WTC11 (cell line): ENCODE data around the gene METTL15. TPM values are rescaled to one million over a fixed set of nuclear protein-coding genes. Genes with fewer than 3 reads are reported as not detected.
"Not testable (repeated sequence)": the region's sequence is repeated elsewhere in the genome, so short reads cannot be mapped to it uniquely, and the experiment has no call there.

Experiments used
- ATAC-seq: fragments of 200-7000 bp; cut with Tn5 transposase; 2 replicates; pipeline ENCODE4 v1.10.0; 2021; ENCODE audit warnings: mild to moderate bottlenecking, moderate library complexity
- CTCF ChIA-PET: fragments of 300-600 bp; sonication (Branson Sonifier 250); formaldehyde crosslinking; loops from one replicate; lab custom pipeline; 2021; ENCODE audit warnings: antibody characterized with exemption; lab: Charles Lee
- POLR2A ChIA-PET: fragments of 350-600 bp; sonication (Branson Sonifier 250); formaldehyde crosslinking; loops from one replicate; lab custom pipeline; 2021; ENCODE audit warnings: antibody characterized with exemption; lab: Charles Lee
- DNase-seq: peaks from one replicate; pipeline ENCODE4 v3.0.0; 2021; ENCODE audit warnings: low spot score
- H3K27ac Mint-ChIP-seq: 2 replicates; pipeline ENCODE4 v1.8.0; 2021; ENCODE audit warnings: mixed read lengths
- H3K27me3 Mint-ChIP-seq: 2 replicates; pipeline ENCODE4 v1.8.0; 2021; ENCODE audit warnings: low read depth, mild to moderate bottlenecking, moderate library complexity, mixed read lengths
- H3K36me3 Mint-ChIP-seq: 2 replicates; pipeline ENCODE4 v1.8.0; 2021; ENCODE audit warnings: mixed read lengths
- H3K4me1 Mint-ChIP-seq: 2 replicates; pipeline ENCODE4 v1.8.0; 2022; ENCODE audit warnings: mixed read lengths
- H3K4me3 Mint-ChIP-seq: 2 replicates; pipeline ENCODE4 v1.8.0; 2021; ENCODE audit warnings: mild to moderate bottlenecking, moderate library complexity, mixed read lengths
- H3K9me3 Mint-ChIP-seq: 2 replicates; pipeline ENCODE4 v1.8.0; 2021; ENCODE audit warnings: mixed read lengths
- EMX1 ChIP-seq: fragments of 250-450 bp; sonication (Bioruptor Pico); IDR thresholded peaks from 2 replicates; pipeline ENCODE4 v1.8.0; 2021; ENCODE audit warnings: mild to moderate bottlenecking
- ETV6 ChIP-seq: sonication (generic); formaldehyde crosslinking; IDR thresholded peaks from 2 replicates; pipeline ENCODE4 v1.8.1; 2022; ENCODE audit warnings: mild to moderate bottlenecking, missing genetic modification reagents
- FOXK1 ChIP-seq: sonication (generic); formaldehyde crosslinking; IDR thresholded peaks from 2 replicates; pipeline ENCODE4 v1.8.0; 2022; ENCODE audit warnings: mild to moderate bottlenecking, moderate library complexity, missing genetic modification reagents
- FOXP1 ChIP-seq: sonication (generic); formaldehyde crosslinking; IDR thresholded peaks from 2 replicates; pipeline ENCODE4 v1.8.0; 2022; ENCODE audit warnings: missing genetic modification reagents, mild to moderate bottlenecking, moderate library complexity, borderline replicate concordance
- HMGA2 ChIP-seq: fragments of 250-450 bp; sonication (Bioruptor Pico); IDR thresholded peaks from 2 replicates; pipeline ENCODE4 v1.4.0; 2021; ENCODE audit warnings: mild to moderate bottlenecking, moderate library complexity
- JUN ChIP-seq: sonication (generic); formaldehyde crosslinking; IDR thresholded peaks from 2 replicates; pipeline ENCODE4 v1.8.0; 2023; ENCODE audit warnings: mild to moderate bottlenecking, missing genetic modification reagents
- RELA ChIP-seq: sonication (generic); formaldehyde crosslinking; IDR thresholded peaks from 2 replicates; pipeline ENCODE4 v1.8.1; 2022; ENCODE audit warnings: missing genetic modification reagents, mild to moderate bottlenecking, borderline replicate concordance
- TCF7 ChIP-seq: sonication (generic); formaldehyde crosslinking; IDR thresholded peaks from 2 replicates; pipeline ENCODE4 v1.8.0; 2022; ENCODE audit warnings: mild to moderate bottlenecking, low read depth, missing genetic modification reagents, moderate library complexity
- TP53 ChIP-seq: sonication (generic); formaldehyde crosslinking; IDR thresholded peaks from 2 replicates; pipeline ENCODE4 v1.8.1; 2023; ENCODE audit warnings: mild to moderate bottlenecking, missing genetic modification reagents
- ZBTB21 ChIP-seq: sonication (generic); formaldehyde crosslinking; IDR thresholded peaks from 2 replicates; pipeline ENCODE4 v1.8.1; 2023; ENCODE audit warnings: mild to moderate bottlenecking, missing genetic modification reagents, borderline replicate concordance
- ZNF219 ChIP-seq: sonication (generic); formaldehyde crosslinking; IDR thresholded peaks from 2 replicates; pipeline ENCODE4 v1.8.0; 2023; ENCODE audit warnings: missing genetic modification reagents, mild to moderate bottlenecking, borderline replicate concordance
- ZNF232 ChIP-seq: sonication (generic); formaldehyde crosslinking; IDR thresholded peaks from 2 replicates; pipeline ENCODE4 v1.8.0; 2022; ENCODE audit warnings: mild to moderate bottlenecking, missing genetic modification reagents
- ZNF396 ChIP-seq: fragments of 250-450 bp; sonication (Bioruptor Pico); IDR thresholded peaks from 2 replicates; pipeline ENCODE4 v1.8.0; 2021; ENCODE audit warnings: mild to moderate bottlenecking, moderate library complexity, borderline replicate concordance
- total RNA-seq: library from RNA; stranded (reverse); gene quantifications from 3 replicates; pipeline ENCODE4 v1.2.3, GENCODE V29; 2021
- TF ChIP-seq, protein P1 (sequence below): sonication (generic); formaldehyde crosslinking; IDR thresholded peaks from 2 replicates; pipeline ENCODE4 v1.8.0; 2023; ENCODE audit warnings: missing genetic modification reagents
- TF ChIP-seq, protein P2 (sequence below): sonication (generic); formaldehyde crosslinking; conservative IDR thresholded peaks from 2 replicates; pipeline ENCODE4 v1.8.1; 2022; ENCODE audit warnings: mild to moderate bottlenecking, missing genetic modification reagents
- TF ChIP-seq, protein P3 (sequence below): sonication (generic); formaldehyde crosslinking; IDR thresholded peaks from 2 replicates; pipeline ENCODE4 v1.8.0; 2022; ENCODE audit warnings: mild to moderate bottlenecking, missing genetic modification reagents
- TF ChIP-seq, protein P4 (sequence below): sonication (generic); formaldehyde crosslinking; IDR thresholded peaks from 2 replicates; pipeline ENCODE4 v1.8.1; 2022; ENCODE audit warnings: mild to moderate bottlenecking, moderate library complexity, missing genetic modification reagents
- TF ChIP-seq, protein P5 (sequence below): sonication (generic); formaldehyde crosslinking; IDR thresholded peaks from 2 replicates; pipeline ENCODE4 v1.8.1; 2023; ENCODE audit warnings: mild to moderate bottlenecking, missing genetic modification reagents, moderate library complexity
- TF ChIP-seq, protein P6 (sequence below): sonication (generic); formaldehyde crosslinking; IDR thresholded peaks from 2 replicates; pipeline ENCODE4 v1.8.1; 2022; ENCODE audit warnings: low read depth, missing genetic modification reagents, borderline replicate concordance

Gene METTL15
- total RNA-seq, 1 experiment from 2014 or later: 13.2 TPM

DNA sequence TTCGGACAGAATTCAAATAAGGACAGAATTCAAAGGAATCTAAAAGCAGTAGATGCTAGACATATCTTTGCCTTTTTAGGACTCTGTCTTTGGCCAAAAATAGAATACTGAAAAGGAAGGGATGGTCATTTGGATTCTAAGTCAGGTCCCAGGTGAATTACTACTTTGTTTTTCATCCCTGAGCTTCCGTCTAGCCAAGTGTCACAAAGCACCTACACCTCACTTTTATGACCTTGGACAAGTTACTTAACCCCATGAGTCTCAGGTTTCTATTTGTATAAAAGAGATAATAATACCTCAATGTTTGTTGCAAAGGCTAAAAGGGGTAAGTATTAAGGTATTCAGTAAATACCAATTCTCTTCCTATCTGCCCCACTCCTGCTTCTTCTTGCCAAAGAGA is 7.5 kb upstream of the METTL15 start:
- no peak for ATAC-seq
- no peaks in the 10 kb centered on the region for H3K9me3 Mint-ChIP-seq
- H3K27ac Mint-ChIP-seq: no peak overlapping the region
- ChIA-PET CTCF (no interaction called here), POLR2A (no interaction called here)
- TF ChIP-seq, protein P1, sequence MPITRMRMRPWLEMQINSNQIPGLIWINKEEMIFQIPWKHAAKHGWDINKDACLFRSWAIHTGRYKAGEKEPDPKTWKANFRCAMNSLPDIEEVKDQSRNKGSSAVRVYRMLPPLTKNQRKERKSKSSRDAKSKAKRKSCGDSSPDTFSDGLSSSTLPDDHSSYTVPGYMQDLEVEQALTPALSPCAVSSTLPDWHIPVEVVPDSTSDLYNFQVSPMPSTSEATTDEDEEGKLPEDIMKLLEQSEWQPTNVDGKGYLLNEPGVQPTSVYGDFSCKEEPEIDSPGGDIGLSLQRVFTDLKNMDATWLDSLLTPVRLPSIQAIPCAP: no peak
- TF ChIP-seq ZNF232 (CRISPR knock-in tag) (no peak), HMGA2 (CRISPR knock-in tag) (no peak), FOXK1 (CRISPR knock-in tag) (no peak), ZNF396 (no peak), TCF7 (no peak), RELA (CRISPR knock-in tag) (no peak), TP53 (CRISPR knock-in tag) (no peak)
- TF ChIP-seq, protein P2, sequence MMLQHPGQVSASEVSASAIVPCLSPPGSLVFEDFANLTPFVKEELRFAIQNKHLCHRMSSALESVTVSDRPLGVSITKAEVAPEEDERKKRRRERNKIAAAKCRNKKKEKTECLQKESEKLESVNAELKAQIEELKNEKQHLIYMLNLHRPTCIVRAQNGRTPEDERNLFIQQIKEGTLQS (CRISPR knock-in tag): no peak
- TF ChIP-seq, protein P3, sequence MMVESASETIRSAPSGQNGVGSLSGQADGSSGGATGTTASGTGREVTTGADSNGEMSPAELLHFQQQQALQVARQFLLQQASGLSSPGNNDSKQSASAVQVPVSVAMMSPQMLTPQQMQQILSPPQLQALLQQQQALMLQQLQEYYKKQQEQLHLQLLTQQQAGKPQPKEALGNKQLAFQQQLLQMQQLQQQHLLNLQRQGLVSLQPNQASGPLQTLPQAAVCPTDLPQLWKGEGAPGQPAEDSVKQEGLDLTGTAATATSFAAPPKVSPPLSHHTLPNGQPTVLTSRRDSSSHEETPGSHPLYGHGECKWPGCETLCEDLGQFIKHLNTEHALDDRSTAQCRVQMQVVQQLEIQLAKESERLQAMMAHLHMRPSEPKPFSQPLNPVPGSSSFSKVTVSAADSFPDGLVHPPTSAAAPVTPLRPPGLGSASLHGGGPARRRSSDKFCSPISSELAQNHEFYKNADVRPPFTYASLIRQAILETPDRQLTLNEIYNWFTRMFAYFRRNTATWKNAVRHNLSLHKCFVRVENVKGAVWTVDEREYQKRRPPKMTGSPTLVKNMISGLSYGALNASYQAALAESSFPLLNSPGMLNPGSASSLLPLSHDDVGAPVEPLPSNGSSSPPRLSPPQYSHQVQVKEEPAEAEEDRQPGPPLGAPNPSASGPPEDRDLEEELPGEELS (CRISPR knock-in tag): no peak
- no peak for DNase-seq
- H3K4me1 Mint-ChIP-seq: no peaks in the 10 kb centered on the region
- no peak overlapping the region for H3K4me3 Mint-ChIP-seq
- H3K36me3 Mint-ChIP-seq: peaks cover 3% of the 10 kb centered on the region
- H3K27me3 Mint-ChIP-seq: no peaks in the 10 kb centered on the region

GRCh38 chr11:28102300-28102699 is 5.9 kb upstream of the METTL15 start:
- H3K9me3 Mint-ChIP-seq, H3K36me3 Mint-ChIP-seq, H3K4me1 Mint-ChIP-seq, H3K4me3 Mint-ChIP-seq, CTCF ChIA-PET, ATAC-seq, DNase-seq, H3K27ac Mint-ChIP-seq, H3K27me3 Mint-ChIP-seq, POLR2A ChIA-PET: not testable (repeated sequence)

DNA sequence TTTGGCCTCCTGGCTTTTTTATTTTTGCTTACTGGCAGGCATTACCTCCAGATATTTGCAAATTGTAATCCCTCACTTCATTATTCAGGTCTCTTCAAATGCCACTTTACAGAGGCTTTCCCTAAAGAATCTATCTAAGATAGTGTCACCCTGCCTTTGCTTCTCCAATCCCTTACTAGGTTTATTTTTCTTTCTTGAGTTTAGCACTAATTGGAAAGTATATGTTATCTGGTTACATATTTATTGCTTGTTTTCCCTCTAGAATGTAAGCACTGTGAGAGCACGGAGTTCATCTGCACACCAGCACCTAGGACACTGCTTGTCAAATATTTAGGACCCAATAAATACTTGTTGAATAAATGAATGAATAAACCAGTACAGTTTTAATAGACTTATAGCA is 3.8 kb upstream of the METTL15 start:
- no peak for DNase-seq
- Mint-ChIP-seq H3K9me3 (no peaks in the 10 kb centered on the region), H3K4me3 (no peak overlapping the region), H3K36me3 (no peaks in the 10 kb centered on the region), H3K4me1 (peaks cover 18% of the 10 kb centered on the region), H3K27ac (no peak overlapping the region), H3K27me3 (no peaks in the 10 kb centered on the region)
- TF ChIP-seq, protein P4, sequence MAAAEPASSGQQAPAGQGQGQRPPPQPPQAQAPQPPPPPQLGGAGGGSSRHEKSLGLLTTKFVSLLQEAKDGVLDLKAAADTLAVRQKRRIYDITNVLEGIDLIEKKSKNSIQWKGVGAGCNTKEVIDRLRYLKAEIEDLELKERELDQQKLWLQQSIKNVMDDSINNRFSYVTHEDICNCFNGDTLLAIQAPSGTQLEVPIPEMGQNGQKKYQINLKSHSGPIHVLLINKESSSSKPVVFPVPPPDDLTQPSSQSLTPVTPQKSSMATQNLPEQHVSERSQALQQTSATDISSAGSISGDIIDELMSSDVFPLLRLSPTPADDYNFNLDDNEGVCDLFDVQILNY (CRISPR knock-in tag): no peak
- TF ChIP-seq, protein P5, sequence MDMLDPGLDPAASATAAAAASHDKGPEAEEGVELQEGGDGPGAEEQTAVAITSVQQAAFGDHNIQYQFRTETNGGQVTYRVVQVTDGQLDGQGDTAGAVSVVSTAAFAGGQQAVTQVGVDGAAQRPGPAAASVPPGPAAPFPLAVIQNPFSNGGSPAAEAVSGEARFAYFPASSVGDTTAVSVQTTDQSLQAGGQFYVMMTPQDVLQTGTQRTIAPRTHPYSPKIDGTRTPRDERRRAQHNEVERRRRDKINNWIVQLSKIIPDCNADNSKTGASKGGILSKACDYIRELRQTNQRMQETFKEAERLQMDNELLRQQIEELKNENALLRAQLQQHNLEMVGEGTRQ (CRISPR knock-in tag): no peak
- TF ChIP-seq ETV6 (CRISPR knock-in tag): no peak
- no peak for TF ChIP-seq ZNF219 (CRISPR knock-in tag)
- no peak for TF ChIP-seq FOXP1 (CRISPR knock-in tag)
- no peak for TF ChIP-seq HMGA2 (CRISPR knock-in tag)
- no peak for TF ChIP-seq EMX1 (CRISPR knock-in tag)
- TF ChIP-seq, protein P1: no peak
- TF ChIP-seq TP53 (CRISPR knock-in tag): no peak
- TF ChIP-seq JUN (CRISPR knock-in tag): no peak
- TF ChIP-seq ZBTB21 (CRISPR knock-in tag): no peak
- TF ChIP-seq, protein P6, sequence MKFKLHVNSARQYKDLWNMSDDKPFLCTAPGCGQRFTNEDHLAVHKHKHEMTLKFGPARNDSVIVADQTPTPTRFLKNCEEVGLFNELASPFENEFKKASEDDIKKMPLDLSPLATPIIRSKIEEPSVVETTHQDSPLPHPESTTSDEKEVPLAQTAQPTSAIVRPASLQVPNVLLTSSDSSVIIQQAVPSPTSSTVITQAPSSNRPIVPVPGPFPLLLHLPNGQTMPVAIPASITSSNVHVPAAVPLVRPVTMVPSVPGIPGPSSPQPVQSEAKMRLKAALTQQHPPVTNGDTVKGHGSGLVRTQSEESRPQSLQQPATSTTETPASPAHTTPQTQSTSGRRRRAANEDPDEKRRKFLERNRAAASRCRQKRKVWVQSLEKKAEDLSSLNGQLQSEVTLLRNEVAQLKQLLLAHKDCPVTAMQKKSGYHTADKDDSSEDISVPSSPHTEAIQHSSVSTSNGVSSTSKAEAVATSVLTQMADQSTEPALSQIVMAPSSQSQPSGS (CRISPR knock-in tag): no peak
- POLR2A ChIA-PET: no interaction called here
- CTCF ChIA-PET: no interaction called here
- ATAC-seq: no peak
